SKM-1 treated with dmso at 0.1 percent for 144 hours (cell line): Measurements from ENCODE around the gene TMTC1.
"Not testable (repeated sequence)": the region's sequence is repeated elsewhere in the genome, so short reads cannot be mapped to it uniquely, and the experiment has no call there.

Experiments used
- DNase-seq: peaks from one replicate; lab custom pipeline; 2025; ENCODE audit not compliant: unreplicated experiment; lab: John Stamatoyannopoulos, UW

The TMTC1 gene

DNA sequence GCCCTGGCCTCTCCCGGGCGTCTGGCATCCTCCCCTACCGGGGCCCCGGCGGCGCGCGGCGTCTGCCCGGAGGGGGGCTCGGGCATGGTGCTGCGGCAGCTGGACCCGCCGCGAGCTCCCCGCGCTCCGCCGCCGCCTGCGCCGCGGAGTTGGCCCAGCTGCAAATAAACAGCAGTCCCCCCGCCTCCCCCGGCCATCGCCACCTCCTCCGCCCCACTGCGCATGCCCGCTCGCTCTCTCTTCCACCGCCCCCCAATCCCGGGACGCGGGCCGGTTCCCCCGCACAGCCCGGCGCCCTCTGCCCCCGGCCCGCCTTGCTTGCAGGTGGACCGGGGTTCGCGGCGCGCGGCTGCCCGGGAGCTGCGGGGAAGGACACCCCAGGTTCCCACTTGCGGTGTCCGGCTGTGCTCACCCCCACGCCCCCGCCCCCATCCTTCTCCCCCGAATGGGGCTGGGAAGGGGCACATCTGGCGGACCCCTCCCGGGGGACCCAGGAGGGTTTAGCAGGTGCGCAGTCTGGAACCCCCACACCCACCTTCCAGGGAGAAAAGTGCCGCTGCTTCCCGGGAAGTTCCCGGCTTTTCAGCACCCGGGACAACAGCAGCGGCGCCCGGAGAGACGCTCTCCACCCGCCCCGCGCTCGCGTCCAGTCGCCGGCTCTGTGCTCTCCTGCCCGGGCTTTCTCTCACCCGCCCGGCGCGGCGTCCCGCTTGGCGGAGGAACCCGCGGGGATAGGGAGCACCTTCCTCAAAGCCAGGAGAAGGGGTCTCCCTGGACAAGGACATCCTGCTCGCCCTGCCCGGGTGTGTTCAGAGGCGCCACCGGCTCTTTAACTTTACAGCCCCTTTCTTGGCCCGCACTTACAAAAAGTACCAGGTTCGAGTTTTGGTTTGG, at the start of gene TMTC1:
Gene TMTC1, minus strand, starts transcription at position 170 of the 894 bp plus-strand sequence. CDS start 191 bp downstream, outside the sequence.
- DNase-seq: no peak

DNA sequence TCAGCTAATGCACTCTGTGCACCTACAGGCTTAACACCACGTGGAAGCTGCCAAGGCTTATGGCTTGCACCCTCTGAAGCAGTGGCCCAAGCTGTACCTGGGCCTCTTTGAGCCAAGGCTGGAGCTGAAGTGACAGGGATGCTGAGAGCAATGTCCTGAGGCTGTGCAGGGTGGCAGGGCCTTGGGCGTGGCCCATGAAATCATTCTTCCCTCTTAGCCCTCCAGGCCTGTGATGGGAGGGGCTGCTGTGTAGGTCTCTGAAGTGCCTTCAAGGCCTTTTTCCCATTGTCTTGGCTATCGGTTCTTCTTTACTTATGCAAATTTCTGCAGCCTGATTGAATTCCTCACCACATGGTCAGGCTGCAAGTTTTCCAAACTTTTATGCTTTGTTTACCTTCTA, 47.4 kb upstream of the TMTC1 start:
- no peak for DNase-seq

DNA sequence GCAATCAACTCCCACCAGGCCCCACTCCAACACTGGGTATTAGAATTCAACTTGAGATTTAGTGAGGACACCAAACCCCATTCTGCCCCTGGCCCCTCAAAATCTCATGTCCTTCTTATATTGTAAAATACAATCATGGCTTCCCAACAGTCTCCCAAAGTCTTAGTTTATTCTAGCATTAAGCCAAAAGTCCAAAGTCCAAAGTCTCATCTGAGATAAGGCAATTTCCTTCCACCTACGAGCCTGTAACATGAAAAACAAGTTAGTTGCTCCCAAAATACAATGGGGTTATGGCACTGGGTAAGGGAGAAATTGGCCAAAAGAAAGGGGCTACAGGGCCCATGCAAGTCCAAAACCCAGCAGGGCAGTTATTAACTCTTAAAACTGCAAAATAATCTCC, 46.6 kb upstream of the TMTC1 start:
- no peak for DNase-seq

DNA sequence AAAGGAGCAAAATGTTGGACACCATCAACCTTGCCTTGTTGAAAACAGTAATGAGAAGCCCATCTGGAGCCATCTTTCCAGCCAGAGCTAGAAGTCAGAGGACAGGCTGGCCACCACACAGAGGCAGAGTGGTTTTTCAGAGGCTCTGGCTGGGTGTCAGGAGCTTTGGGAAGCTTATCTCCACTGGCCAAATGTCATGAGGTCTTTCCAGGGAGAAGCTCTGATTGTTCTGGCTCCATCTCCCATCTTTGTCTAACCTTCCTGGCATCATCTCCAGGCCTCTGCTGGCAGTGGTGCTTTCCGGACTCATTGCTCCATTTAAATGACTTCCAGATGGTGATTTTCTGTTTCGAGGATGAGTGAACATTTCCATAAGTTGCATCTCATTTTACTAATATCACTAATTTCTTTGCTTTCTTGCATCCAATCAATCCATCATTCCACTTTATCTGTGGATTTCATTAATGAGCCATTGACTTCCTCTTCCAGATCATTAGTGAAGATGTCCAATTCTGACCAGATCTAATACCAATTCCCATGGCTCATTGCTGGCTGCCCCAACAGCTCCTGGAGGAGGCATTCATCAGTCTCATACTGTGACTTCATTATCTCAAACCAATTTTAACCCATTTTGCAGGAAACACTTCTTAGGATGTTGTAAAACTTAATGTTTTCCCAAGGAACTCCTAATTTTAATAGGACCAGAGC, 35.3 kb upstream of the TMTC1 start:
- no peak for DNase-seq

DNA sequence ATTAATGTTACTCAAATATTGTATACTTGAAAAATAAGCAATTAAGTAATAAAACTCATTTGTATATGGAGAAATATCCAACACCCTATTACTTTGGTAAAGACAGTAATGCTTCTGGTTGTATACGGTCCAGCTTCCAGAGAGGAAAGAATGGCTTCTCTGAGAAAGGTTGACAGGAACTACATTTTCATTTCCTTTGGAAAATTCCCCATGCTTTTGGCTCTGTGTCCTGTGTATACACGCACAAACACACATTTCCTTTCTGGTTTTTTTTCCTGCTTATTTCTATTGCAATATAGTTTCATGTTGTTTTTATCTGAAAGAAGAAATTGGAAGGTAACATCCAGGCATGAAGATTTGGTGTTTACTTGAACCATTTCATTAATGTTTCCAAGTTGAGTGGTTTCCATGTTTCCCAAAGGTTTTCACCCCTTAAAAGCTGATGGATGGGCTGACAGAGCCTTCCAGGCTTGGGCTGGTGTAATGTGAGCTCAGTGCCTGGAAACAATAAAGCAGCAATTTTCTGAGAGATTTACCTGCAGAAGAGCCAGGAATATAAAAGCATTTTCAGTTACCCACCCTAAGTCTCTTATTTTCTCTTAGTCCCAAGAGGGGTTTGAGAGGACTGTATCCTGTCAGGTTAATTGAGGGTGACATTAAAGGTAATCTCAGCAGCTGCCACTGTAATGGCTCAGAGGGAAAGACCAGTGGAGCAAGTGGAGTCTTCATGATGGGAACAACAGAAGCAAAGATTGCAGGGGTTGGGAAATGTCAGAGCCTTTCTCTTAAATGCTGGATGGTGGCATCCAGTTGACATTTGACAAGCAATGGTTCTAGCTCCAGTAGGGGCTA, 33.4 kb upstream of the TMTC1 start:
- no peak for DNase-seq

DNA sequence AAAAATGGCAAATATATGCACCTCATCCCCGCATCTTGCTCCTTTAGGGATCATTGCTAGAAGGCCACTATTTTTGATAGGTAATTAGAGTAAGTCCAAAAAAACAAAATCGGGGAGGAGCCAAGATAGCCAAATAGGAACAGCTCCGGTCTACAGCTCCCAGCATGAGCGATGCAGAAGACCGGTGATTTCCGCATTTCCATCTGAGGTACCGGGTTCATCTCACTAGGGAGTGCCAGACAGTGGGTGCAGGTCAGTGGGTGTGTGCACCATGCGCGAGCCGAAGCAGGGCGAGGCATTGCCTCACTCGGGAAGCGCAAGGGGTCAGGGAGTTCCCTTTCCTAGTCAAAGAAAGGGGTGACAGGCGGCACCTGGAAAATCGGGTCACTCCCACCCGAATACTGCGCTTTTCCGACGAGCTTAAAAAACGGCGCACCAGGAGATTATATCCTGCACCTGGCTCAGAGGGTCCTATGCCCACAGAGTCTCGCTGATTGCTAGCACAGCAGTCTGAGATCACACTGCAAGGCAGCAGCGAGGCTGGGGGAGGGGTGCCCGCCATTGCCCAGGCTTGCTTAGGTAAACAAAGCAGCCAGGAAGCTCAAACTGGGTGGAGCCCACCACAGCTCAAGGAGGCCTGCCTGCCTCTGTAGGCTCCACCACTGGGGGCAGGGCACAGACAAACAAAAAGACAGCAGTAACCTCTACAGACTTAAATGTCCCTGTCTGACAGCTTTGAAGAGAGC, 26.0 kb upstream of the TMTC1 start:
- not testable (repeated sequence) for DNase-seq

DNA sequence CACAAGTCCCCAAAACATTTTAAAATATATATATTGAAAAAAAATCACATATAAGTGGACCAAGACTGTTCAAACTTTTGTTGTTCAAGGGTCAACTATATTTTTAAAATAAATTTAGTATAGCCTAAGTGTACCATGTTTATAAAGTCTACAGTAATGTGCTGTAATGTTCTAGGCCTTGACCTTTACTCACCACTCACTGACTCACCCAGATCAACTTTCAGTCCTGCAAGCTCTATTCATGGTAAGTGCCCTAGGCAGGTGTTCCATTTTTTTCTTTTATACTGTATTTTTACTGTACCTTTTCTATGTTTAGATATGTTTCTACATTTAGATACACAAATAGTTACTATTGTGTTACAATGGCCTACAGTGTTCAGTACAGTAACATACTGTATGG, 23.4 kb upstream of the TMTC1 start:
- DNase-seq: no peak

DNA sequence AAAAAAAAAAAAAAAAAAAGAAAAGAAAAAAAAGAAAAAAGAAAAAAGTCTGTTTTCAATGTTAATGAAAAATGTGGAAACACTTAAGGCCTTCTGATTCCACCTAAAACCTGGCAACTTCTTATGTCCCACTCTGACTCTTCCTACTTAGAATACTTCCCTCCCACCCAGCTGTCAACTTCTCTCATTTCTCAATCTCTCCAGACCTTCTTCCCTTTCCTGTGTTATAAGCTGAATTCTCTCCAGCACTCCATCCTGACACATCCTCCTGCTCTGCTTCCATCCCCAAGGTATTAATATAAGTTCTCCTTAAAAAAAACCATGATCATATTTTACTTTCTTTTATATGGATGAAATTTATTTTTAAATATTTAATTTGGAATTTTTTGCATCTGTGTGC, 20.3 kb upstream of the TMTC1 start:
- DNase-seq: no peak

DNA sequence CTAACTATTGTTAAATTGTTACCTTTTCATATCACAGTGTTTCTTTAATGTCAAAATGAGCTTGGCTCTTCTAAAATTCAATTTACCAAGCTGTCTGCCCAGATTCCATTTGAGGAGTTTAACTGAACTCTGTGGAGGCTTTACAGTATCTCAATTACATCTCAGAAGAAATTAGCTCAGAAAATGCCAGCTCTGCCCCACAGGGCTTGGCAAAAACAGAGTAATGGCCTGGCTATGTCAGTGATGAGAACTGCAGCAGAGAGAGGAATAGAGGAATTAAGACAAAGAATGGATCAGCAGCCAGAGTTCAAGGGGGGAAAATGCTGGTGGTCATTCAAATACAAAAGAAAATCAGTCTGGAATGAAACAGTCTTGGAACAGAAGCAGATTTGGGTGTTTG, 15.8 kb upstream of the TMTC1 start:
- no peak for DNase-seq

DNA sequence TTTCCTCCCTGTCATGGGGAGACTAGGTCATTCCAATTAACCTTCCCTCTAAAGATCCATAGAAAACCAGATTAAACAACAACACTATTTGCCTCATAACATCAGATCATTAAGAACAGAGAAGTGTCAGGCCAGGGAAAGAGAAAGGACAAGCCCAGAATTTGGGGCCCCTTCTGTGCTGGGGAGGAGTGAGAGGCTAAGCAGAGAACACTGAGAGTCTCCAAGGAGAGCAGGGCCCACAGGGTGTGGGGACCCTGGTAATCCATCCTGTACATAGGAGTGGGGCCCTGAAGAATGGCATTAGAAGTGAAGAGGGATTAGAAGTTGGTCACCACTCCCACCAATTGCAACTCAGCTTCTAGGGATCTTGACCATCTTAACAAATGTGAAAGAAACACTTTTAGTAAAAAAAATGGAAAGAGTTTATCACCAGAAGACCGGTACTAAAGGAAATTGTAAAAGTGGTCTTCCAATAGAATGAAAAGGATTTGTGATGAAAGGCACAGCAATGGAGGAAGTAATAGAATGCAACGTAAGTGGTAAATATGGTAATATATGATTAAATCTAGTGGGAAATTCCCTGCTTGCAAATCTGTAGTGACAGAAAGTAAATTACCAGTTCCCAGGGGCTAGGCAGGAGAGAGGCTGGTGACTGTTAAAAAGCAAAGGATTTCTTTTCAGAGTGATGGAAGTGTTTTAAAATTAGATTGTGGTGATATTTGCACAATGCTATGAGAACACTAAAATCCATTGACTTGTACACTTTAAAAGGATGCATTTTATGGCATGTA, 14.0 kb upstream of the TMTC1 start:
- no peak for DNase-seq

DNA sequence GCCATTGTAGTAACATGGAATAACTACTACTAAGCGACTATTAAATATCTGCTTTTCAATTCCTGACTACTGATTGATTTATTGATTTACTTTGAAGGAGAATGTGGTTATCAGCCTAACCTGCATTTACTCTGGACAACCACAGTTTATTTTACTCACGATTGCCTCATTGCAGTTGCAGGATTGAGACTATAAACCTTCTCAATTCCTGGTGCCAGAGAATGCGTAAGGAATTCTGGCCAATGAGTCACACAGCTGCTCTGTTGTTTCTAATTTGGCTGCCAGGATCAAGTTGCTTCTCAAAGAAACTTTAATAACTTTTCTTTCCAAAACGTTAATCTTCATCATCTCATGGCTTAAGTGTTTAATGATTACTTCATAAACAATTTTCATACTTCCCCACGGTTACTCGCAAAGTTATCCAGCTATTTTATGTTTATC, 13.1 kb upstream of the TMTC1 start:
- DNase-seq: no peak

DNA sequence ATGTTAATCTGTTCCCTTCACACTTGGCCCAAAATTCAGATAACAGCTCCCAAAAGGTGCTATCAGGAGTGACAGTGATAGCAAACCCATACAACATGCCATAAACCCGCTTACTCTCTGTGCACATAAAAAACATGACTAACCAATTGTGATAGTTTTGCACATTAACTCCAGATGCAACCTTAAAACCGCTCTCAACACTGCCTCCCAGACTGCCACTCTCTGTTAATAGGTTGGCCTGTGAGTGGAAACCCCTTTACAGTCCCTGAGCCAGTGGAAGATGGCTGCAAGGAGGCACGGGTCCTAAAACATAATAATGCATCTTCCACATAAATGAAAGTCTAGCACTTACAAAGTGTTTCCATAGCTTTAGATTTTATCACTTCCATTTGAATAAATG, 12.0 kb upstream of the TMTC1 start:
- no peak for DNase-seq

DNA sequence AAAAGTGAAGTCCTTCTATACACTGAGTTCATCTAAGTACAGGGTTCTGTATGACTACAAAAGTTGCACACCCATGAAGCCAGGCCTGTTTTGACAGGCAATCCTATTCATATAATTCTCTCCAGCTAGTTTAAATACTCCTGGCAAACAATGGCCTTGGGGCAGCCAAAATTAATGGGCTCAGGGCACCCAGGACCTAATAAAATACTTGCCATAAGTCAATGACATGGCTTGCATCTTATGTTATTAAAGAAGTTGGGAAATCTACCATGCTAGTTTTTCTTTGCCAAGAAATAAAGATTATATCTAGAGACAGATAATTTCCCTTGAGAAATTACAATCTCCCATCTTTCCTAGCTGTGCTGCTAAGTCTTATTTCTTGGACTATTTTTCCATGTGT, 11.1 kb upstream of the TMTC1 start:
- DNase-seq: no peak

DNA sequence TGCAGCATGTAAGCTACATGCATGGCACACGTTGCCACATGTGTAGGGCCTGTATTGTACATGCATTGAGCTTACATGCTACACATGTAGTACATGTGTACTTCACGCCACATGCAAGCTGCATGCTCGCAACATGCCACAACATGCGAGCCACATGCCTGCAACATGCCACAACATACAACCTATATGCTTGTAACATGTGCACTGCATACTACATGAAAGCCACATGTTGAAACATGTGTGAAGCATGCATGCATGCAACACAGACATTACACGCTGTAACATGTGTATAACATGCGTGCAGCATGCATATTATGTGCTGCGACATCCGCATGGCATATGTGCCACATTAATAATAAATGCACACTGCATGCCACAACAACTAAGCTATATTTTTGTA, 9.1 kb upstream of the TMTC1 start:
- no peak for DNase-seq

DNA sequence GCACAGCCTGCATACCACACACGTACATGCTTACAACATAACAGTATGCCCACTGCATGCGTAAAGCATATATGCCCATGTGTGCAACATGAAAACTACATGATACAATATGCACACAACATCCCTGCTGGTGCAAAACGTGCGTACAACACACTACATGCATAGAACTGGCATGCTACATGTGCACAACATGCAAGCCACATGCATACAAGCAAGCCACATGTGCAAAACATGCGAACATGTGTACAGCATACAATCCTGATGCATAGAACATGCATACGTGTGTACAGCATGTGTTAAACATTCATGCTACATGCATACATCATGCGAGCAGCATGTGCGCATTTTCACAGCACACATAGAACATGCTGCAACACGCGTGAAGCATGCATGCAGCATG, 8.4 kb upstream of the TMTC1 start:
- no peak for DNase-seq

DNA sequence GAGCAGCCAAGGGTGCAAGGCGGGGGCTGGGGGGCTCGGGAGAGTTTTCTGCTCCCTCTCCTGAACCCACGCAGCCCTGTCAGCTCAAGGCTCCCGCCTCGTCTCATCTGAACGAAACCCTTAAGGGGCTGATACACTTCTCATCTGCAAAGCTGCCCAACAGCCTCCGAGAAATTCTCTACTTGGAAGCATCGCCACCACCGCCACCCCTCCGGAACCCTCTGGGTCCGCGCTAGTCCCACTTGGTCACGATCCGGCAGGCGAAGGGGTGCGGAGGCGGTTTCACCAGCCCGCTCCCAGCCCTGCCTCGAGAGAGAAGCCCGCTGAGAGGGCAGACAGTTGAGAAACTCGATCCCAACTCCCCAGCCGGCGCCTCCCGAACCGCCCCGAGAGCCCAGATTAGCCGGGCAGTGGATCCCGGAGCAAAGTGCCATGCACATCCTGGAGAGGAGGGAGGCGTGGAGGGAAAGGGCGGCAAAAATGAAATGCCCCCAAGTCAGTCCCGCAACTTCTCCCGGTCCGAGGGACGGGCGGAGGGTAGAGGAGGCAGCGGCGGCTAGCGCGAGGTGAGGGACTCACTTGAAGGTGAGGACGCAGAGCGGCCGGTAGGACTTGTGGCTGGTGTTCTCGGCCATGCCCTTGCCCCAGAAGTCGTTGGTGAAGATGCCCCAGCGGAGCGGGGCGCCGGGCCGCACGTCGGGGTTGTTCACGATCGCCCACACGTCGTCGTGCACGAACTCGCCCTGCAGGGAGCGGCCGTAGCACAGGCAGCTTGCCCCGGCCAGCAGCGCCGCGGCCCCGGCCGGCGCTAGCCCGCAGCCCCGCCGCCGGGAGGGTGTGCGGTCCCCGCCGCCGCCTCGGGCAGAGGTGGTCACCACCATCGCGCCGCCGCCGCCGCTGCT, 620 bp downstream of the TMTC1 start:
- no peak for DNase-seq

DNA sequence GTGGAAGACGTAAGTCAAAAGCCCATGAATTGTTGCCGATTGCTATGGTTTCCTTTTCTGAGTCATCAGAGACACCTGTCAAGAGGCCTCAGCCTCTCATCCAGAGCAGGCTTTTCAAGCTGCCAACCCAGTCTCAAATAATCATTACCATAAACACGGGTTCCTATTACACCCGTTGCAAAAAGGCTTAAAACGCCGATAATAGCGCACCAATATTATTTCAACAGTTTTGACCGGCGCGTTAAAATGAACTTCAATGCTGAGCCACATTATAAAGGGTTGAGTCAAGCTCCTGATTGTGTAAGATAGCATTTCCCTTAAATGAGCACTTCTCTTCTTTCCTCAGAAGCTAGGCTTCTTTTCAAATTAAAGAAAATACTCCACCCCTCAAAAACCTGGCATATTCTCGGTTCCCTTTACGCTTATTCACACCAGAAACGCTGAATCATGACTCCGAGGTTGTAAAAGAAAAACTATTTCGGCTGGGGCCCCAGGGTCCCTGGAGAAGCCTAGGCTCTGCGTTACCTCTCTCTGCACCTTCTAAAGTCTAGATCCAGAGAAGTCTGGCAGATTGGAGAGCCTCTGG, 1.4 kb downstream of the TMTC1 start:
- peak; percentile 47 for DNase-seq

DNA sequence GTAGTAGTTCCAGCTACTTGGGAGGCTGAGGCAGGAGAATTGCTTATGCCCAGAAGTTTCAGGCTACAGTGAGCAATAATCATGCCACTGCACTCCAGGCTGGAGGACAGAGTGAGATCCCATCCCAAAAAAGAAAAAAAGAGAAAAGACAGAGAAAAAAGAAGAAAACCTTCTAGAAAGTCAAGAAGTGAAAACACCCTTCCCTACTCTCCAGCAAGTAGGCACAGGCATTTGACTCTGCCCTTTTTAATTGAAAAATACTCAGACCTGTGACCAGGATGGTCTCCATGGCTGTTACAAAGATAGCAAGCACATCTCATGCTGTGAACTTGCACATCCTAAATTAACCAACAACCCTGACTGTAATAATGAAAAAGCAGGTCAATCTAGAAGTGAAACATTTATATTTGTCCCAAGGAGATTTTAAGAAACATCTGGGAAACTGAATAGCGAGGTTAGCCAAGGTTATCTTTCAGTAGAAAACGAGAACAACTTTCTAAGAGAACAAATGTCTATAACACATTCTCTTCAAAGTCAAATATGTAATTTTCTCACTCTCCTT, 2.0 kb downstream of the TMTC1 start:
- DNase-seq: no peak
